Measurements from ENCODE around the gene FAM184A.

The FAM184A gene

DNA sequence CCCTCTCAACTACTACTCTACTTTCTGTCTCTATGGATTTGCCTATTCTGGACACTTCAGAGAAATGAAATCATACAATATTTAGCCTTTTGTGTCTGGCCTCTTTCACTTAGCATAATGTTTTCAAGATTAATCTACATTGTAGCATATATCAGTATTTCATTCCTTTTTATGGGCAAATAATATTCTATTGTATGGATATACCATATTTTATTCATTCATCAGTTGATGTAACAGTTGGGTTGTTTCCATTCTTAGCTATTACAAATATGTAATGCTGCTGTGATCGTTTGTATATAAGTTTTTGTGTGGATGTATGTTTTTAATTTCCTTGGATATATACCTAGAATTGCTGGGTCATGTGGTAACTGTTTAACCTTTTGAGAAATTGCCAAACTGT, 23.4 kb downstream of the FAM184A start:
- no peak overlapping the region for H3K4me3 ChIP-seq (replicated peaks; ENCODE audit: low read depth, low read length)
- DNase-seq (ENCODE audit: low read depth) = no peak
- TF ChIP-seq, protein P1, sequence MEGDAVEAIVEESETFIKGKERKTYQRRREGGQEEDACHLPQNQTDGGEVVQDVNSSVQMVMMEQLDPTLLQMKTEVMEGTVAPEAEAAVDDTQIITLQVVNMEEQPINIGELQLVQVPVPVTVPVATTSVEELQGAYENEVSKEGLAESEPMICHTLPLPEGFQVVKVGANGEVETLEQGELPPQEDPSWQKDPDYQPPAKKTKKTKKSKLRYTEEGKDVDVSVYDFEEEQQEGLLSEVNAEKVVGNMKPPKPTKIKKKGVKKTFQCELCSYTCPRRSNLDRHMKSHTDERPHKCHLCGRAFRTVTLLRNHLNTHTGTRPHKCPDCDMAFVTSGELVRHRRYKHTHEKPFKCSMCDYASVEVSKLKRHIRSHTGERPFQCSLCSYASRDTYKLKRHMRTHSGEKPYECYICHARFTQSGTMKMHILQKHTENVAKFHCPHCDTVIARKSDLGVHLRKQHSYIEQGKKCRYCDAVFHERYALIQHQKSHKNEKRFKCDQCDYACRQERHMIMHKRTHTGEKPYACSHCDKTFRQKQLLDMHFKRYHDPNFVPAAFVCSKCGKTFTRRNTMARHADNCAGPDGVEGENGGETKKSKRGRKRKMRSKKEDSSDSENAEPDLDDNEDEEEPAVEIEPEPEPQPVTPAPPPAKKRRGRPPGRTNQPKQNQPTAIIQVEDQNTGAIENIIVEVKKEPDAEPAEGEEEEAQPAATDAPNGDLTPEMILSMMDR (IDR thresholded peaks at IDR 0.05; ENCODE audit: low read length, missing control alignments) = no peak

- TF ChIP-seq, protein P1 (IDR thresholded peaks at IDR 0.05; ENCODE audit: low read length, missing control alignments) = no peak
- DNase-seq (ENCODE audit: low read depth) = no peak
- H3K4me3 ChIP-seq (replicated peaks; ENCODE audit: low read depth, low read length) = no peak overlapping the region
Measured at GRCh38 chr6:119052987-119053386, 25.5 kb downstream of the FAM184A start.

DNA sequence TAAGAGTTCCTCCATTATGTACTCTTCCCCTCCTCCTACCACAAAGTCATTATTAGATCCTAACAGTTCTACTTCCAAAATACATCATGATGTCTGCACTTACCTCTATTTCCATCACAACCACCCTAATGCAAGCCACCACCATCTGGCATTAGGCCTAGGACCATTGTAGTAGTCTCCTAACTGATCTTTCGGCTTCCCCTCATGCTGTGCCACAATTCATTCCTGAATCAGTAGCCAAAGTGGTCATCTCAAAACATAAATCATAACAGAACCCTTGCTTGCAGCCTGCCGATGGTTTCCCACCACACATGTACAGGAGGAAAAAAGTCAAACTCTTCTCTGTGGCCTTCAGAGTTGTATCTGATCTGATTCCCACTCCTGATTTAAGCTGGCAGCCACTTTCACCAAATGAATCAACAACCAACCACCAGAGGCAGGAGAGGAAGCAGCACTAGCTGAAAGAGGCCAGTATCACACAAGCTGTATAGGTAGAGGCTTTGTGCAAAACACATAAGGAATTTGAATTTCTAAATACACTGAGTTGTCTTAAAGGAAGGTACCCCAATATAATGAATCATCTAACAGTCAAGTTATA, 26.1 kb downstream of the FAM184A start:
- TF ChIP-seq, protein P1 (IDR thresholded peaks at IDR 0.05; ENCODE audit: low read length, missing control alignments) = no peak
- DNase-seq (ENCODE audit: low read depth) = no peak
- no peak overlapping the region for H3K4me3 ChIP-seq (replicated peaks; ENCODE audit: low read depth, low read length)

- no peak overlapping the region for H3K4me3 ChIP-seq (replicated peaks; ENCODE audit: low read depth, low read length)
- TF ChIP-seq, protein P1 (IDR thresholded peaks at IDR 0.05; ENCODE audit: low read length, missing control alignments) = no peak
- DNase-seq (ENCODE audit: low read depth) = no peak
Measured at GRCh38 chr6:119044255-119044654, 34.2 kb downstream of the FAM184A start.

- no peak for DNase-seq (ENCODE audit: low read depth)
- H3K4me3 ChIP-seq (replicated peaks; ENCODE audit: low read depth, low read length) = no peak overlapping the region
- TF ChIP-seq, protein P1 (IDR thresholded peaks at IDR 0.05; ENCODE audit: low read length, missing control alignments) = no peak
Measured at GRCh38 chr6:119043783-119044182, 34.7 kb downstream of the FAM184A start.

DNA sequence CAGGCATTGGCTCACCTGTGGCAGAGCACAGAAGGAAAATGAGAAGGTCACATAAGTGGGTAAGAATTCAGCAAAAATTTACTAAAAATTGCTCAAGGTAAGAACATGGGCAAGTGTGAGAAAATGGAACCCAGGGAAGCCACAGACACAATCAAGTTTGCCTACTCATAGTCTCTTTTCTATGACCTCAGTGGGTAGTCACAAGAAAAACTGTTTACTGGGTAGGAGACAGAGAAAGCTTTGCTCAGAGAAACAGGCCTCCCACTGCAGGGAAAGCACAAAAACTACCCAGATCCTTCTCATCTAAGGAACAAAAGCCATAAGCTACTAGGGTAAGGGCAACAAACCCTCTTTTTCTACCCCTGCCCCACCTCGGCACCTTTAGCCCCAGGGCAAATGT, 35.2 kb downstream of the FAM184A start:
- no peak for DNase-seq (ENCODE audit: low read depth)
- H3K4me3 ChIP-seq (replicated peaks; ENCODE audit: low read depth, low read length) = no peak overlapping the region
- TF ChIP-seq, protein P1 (IDR thresholded peaks at IDR 0.05; ENCODE audit: low read length, missing control alignments) = no peak

DNA sequence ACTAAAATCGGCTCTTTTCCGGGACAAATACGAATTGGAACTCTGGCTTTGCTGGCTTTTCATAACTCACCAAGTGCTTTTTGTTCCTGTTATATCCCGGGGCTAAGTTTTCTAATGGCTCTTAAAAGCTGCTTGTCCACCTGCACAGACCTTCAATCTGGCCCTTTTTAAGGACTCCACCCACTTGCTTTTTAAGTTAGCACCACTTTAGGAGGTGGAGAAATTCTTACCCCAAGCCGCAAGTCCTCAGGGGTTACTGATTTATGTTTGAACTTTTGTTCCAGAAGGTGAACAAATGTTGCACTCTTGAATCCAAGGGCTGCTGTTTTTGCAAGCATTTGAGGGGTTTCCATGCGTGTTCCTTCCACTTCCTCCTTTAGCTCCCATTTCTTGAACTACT, 37.8 kb downstream of the FAM184A start:
- DNase-seq (ENCODE audit: low read depth) = no peak
- no peak overlapping the region for H3K4me3 ChIP-seq (replicated peaks; ENCODE audit: low read depth, low read length)
- TF ChIP-seq, protein P1 (IDR thresholded peaks at IDR 0.05; ENCODE audit: low read length, missing control alignments) = no peak
